CD4-positive, alpha-beta memory T cell (primary cell): ENCODE results near the gene RAB3D. TPM values are rescaled to one million over a fixed set of nuclear protein-coding genes. Genes with fewer than 3 reads are reported as not detected.

Source experiments
- CTCF ChIA-PET: fragments of 350-600 bp; sonication (Branson Sonifier 250); formaldehyde crosslinking; loops from one replicate; lab custom pipeline; 2021; ENCODE audit warnings: inconsistent platforms; ENCODE audit not compliant: partially characterized antibody; lab: Charles Lee
- POLR2A ChIA-PET: fragments of 350-600 bp; sonication (Branson Sonifier 250); formaldehyde crosslinking; loops from one replicate; lab custom pipeline; 2021; ENCODE audit not compliant: partially characterized antibody; lab: Charles Lee
- DNase-seq, 5 donors: peaks; one replicate each; pipeline versions ENCODE4 v3.0.0 to v3.0.0-alpha.2; 2020 to 2022; ENCODE audit warnings: mixed read lengths in 1 of 5
- H3K27ac ChIP-seq: one replicate; pipeline ENCODE4 v1.7.0; 2013; ENCODE audit warnings: low read depth, low read length
- H3K27me3 ChIP-seq: 2 replicates; pipeline ENCODE4 v1.7.0; 2013; ENCODE audit warnings: mild to moderate bottlenecking, low read length, moderate library complexity; ENCODE audit not compliant: insufficient read depth
- H3K36me3 ChIP-seq: 2 replicates; pipeline ENCODE4 v1.7.0; 2013; ENCODE audit warnings: mild to moderate bottlenecking, low read length, moderate library complexity; ENCODE audit not compliant: insufficient read depth
- H3K4me1 ChIP-seq: 2 replicates; pipeline ENCODE4 v1.7.0; 2013; ENCODE audit warnings: mild to moderate bottlenecking, low read length, moderate library complexity; ENCODE audit not compliant: insufficient read depth
- H3K4me3 ChIP-seq, 2 donors: one replicate each; pipeline ENCODE4 v1.7.0; 2013; ENCODE audit warnings: low read length in 2 of 2, mild to moderate bottlenecking in 1 of 2
- H3K9me3 ChIP-seq, 2 donors: one replicate each; pipeline ENCODE4 v1.7.0; 2013; ENCODE audit warnings: low read length in 2 of 2, control low read depth in 1 of 2; ENCODE audit not compliant: control insufficient read depth in 1 of 2
- H3K27ac Mint-ChIP-seq, 7 donors: one replicate each; pipeline ENCODE4 v1.8.0; 2020 to 2021; ENCODE audit warnings: mixed read lengths in 7 of 7, mild to moderate bottlenecking in 6 of 7, inconsistent platforms in 3 of 7, moderate library complexity in 3 of 7
- H3K27me3 Mint-ChIP-seq, 2 donors: one replicate each; pipeline ENCODE4 v1.8.0; 2020 to 2021; ENCODE audit warnings: mixed read lengths in 2 of 2
- H3K36me3 Mint-ChIP-seq, 2 donors: one replicate each; pipeline ENCODE4 v1.8.0; 2020 to 2021; ENCODE audit warnings: mixed read lengths in 2 of 2, inconsistent platforms in 1 of 2, mild to moderate bottlenecking in 1 of 2
- H3K4me1 Mint-ChIP-seq, 4 donors: one replicate each; pipeline ENCODE4 v1.8.0; 2020 to 2021; ENCODE audit warnings: mixed read lengths in 4 of 4, mild to moderate bottlenecking in 1 of 4
- H3K4me3 Mint-ChIP-seq, 8 donors: one replicate each; pipeline ENCODE4 v1.8.0; 2020 to 2021; ENCODE audit warnings: mixed read lengths in 8 of 8, mild to moderate bottlenecking in 7 of 8, moderate library complexity in 6 of 8, inconsistent platforms in 3 of 8
- H3K9me3 Mint-ChIP-seq, 8 donors: one replicate each; pipeline ENCODE4 v1.8.0; 2020 to 2021; ENCODE audit warnings: mixed read lengths in 8 of 8, mild to moderate bottlenecking in 5 of 8, inconsistent platforms in 3 of 8, moderate library complexity in 1 of 8
- intact Hi-C: fragments of 100-400 bp; cut with micrococcal nuclease; formaldehyde crosslinking; loops from one replicate; pipeline ENCODE4 v1.15.1; 2023
- polyA plus RNA-seq, 2 donors: library from polyadenylated mRNA; unstranded; fragments of 300-500 nt; fragmentation: Illumina TruSeq; gene quantifications; one replicate each; pipeline ENCODE4 v1.2.3, GENCODE V29; 2021
- total RNA-seq, 2 experiments: library from RNA; stranded (reverse); gene quantifications; one replicate each; pipeline ENCODE4 v1.2.3, GENCODE V29; 2021

The RAB3D gene
- total and polyA plus RNA-seq, 4 experiments from 2014 or later, result 1.9 to 8.6 (median 4.3) TPM

- intact Hi-C loops, result no loop called here
- Histone ChIP-seq H3K27ac (no peak overlapping the region), H3K9me3 (no peaks in the 10 kb centered on the region), H3K4me3 (no peak overlapping the region), H3K4me1 (peaks cover 15% of the 10 kb centered on the region), H3K36me3 (no peaks in the 10 kb centered on the region), H3K27me3 (no peaks in the 10 kb centered on the region)
- Mint-ChIP-seq H3K9me3 (peaks cover 0 to 2% (median 0%) of the 10 kb centered on the region in 8 donors), H3K4me3 (no peak overlapping the region), H3K27me3 (no peaks in the 10 kb centered on the region), H3K36me3 (peaks cover 25 to 34% of the 10 kb centered on the region in 2 donors), H3K27ac (peak overlapping the region in 1 of 7 donors; percentile 32), H3K4me1 (peaks cover 0 to 6% (median under 1%) of the 10 kb centered on the region in 4 donors)
- ChIA-PET CTCF (interaction anchor here (1.1 to 3.0 kb wide), 2 partner anchors 10 to 12 kb away, joined by 3 to 14 read pairs; no protein-coding TSS in a partner anchor), POLR2A (interaction anchor here (1.0 to 2.7 kb wide), 2 partner anchors 10 to 112 kb away, joined by 3 to 9 read pairs; no protein-coding TSS in a partner anchor)
- no peak for DNase-seq
Measured at GRCh38 chr19:11370744-11371143, 31.3 kb upstream of the RAB3D start.

- intact Hi-C loops, result no loop called here
- peaks cover 0 to 2% (median 0%) of the 10 kb centered on the region in 8 donors for H3K9me3 Mint-ChIP-seq
- no peak overlapping the region for H3K4me3 Mint-ChIP-seq
- Histone ChIP-seq H3K27me3 (no peaks in the 10 kb centered on the region), H3K9me3 (no peaks in the 10 kb centered on the region), H3K36me3 (no peaks in the 10 kb centered on the region), H3K27ac (no peak overlapping the region), H3K4me3 (no peak overlapping the region), H3K4me1 (no peaks in the 10 kb centered on the region)
- ChIA-PET CTCF (no interaction called here), POLR2A (no interaction called here)
- peaks cover 30 to 36% of the 10 kb centered on the region in 2 donors for H3K36me3 Mint-ChIP-seq
- H3K27me3 Mint-ChIP-seq, result no peaks in the 10 kb centered on the region
- H3K27ac Mint-ChIP-seq, result no peak overlapping the region
- peaks cover 0 to 3% (median 0%) of the 10 kb centered on the region in 4 donors for H3K4me1 Mint-ChIP-seq
- no peak for DNase-seq
Measured at GRCh38 chr19:11367528-11367927, 28.1 kb upstream of the RAB3D start.

- Histone ChIP-seq H3K4me1 (no peaks in the 10 kb centered on the region), H3K9me3 (no peaks in the 10 kb centered on the region), H3K4me3 (no peak overlapping the region), H3K36me3 (no peaks in the 10 kb centered on the region), H3K27me3 (no peaks in the 10 kb centered on the region), H3K27ac (no peak overlapping the region)
- H3K4me1 Mint-ChIP-seq, result peaks cover 0 to under 1% (median 0%) of the 10 kb centered on the region in 4 donors
- H3K4me3 Mint-ChIP-seq, result no peak overlapping the region
- H3K27ac Mint-ChIP-seq, result no peak overlapping the region
- peaks cover 23 to 27% of the 10 kb centered on the region in 2 donors for H3K36me3 Mint-ChIP-seq
- no peaks in the 10 kb centered on the region for H3K27me3 Mint-ChIP-seq
- no peaks in the 10 kb centered on the region for H3K9me3 Mint-ChIP-seq
- ChIA-PET POLR2A (no interaction called here), CTCF (no interaction called here)
- intact Hi-C loops, result no loop called here
- DNase-seq, result no peak
Measured at GRCh38 chr19:11365557-11366117, 26.2 kb upstream of the RAB3D start.

GRCh38 chr19:11364935-11365334 lies 25.5 kb upstream of the RAB3D start:
- CTCF ChIA-PET, result no interaction called here
- Histone ChIP-seq H3K36me3 (no peaks in the 10 kb centered on the region), H3K27ac (no peak overlapping the region), H3K4me1 (no peaks in the 10 kb centered on the region), H3K27me3 (no peaks in the 10 kb centered on the region), H3K9me3 (no peaks in the 10 kb centered on the region), H3K4me3 (no peak overlapping the region)
- Mint-ChIP-seq H3K27ac (no peak overlapping the region), H3K4me1 (no peaks in the 10 kb centered on the region), H3K4me3 (no peak overlapping the region), H3K9me3 (no peaks in the 10 kb centered on the region), H3K27me3 (no peaks in the 10 kb centered on the region), H3K36me3 (peaks cover 23 to 25% of the 10 kb centered on the region in 2 donors)
- no peak for DNase-seq
- intact Hi-C loops, result no loop called here
- POLR2A ChIA-PET, result no interaction called here

- CTCF ChIA-PET, result no interaction called here
- H3K4me1 Mint-ChIP-seq, result no peaks in the 10 kb centered on the region
- no peak overlapping the region for H3K4me3 Mint-ChIP-seq
- intact Hi-C loops, result no loop called here
- Histone ChIP-seq H3K4me3 (no peak overlapping the region), H3K9me3 (no peaks in the 10 kb centered on the region), H3K27ac (no peak overlapping the region), H3K27me3 (no peaks in the 10 kb centered on the region), H3K4me1 (no peaks in the 10 kb centered on the region), H3K36me3 (no peaks in the 10 kb centered on the region)
- H3K27me3 Mint-ChIP-seq, result no peaks in the 10 kb centered on the region
- H3K36me3 Mint-ChIP-seq, result peaks cover 20 to 22% of the 10 kb centered on the region in 2 donors
- no peak for DNase-seq
- H3K27ac Mint-ChIP-seq, result no peak overlapping the region
- H3K9me3 Mint-ChIP-seq, result no peaks in the 10 kb centered on the region
- POLR2A ChIA-PET, result no interaction called here
Measured at GRCh38 chr19:11364296-11364904, 24.9 kb upstream of the RAB3D start.

- intact Hi-C loops, result no loop called here
Measured at GRCh38 chr19:11363881-11364280, 24.4 kb upstream of the RAB3D start.

GRCh38 chr19:11361771-11362731 lies 22.6 kb upstream of the RAB3D start:
- peaks cover 5 to 9% of the 10 kb centered on the region in 2 donors for H3K36me3 Mint-ChIP-seq
- ChIA-PET CTCF (no interaction called here), POLR2A (interaction anchor here (0.7 to 1.0 kb wide), 2 partner anchors 13 to 1755 kb away, joined by 3 read pairs; partner anchors contain the start of gene SWSAP1)
- H3K27ac ChIP-seq, result no peak overlapping the region
- H3K27ac Mint-ChIP-seq, result no peak overlapping the region
- H3K36me3 ChIP-seq, result no peaks in the 10 kb centered on the region
- H3K4me1 Mint-ChIP-seq, result no peaks in the 10 kb centered on the region
- H3K4me3 Mint-ChIP-seq, result no peak overlapping the region
- DNase-seq, result no peak
- H3K27me3 Mint-ChIP-seq, result no peaks in the 10 kb centered on the region
- H3K9me3 Mint-ChIP-seq, result no peaks in the 10 kb centered on the region
- H3K4me1 ChIP-seq, result no peaks in the 10 kb centered on the region
- intact Hi-C loops, result no loop called here
- H3K27me3 ChIP-seq, result no peaks in the 10 kb centered on the region
- no peak overlapping the region for H3K4me3 ChIP-seq
- no peaks in the 10 kb centered on the region for H3K9me3 ChIP-seq

More at GRCh38 chr19:11363881-11364280, 24.4 kb upstream of the RAB3D start:
- no peaks in the 10 kb centered on the region for H3K36me3 ChIP-seq
- Mint-ChIP-seq H3K36me3 (peaks cover 17% of the 10 kb centered on the region in 2 donors), H3K27me3 (no peaks in the 10 kb centered on the region), H3K4me1 (no peaks in the 10 kb centered on the region), H3K4me3 (no peak overlapping the region), H3K27ac (no peak overlapping the region), H3K9me3 (no peaks in the 10 kb centered on the region)
- DNase-seq, result no peak
- H3K27ac ChIP-seq, result no peak overlapping the region
- no peak overlapping the region for H3K4me3 ChIP-seq
- no peaks in the 10 kb centered on the region for H3K27me3 ChIP-seq
- ChIA-PET CTCF (no interaction called here), POLR2A (no interaction called here)
- H3K4me1 ChIP-seq, result no peaks in the 10 kb centered on the region
- H3K9me3 ChIP-seq, result no peaks in the 10 kb centered on the region
